Skeletal muscle satellite cell (primary cell): ENCODE results near the gene KNCN.

Experiments
- H3K27me3 ChIP-seq: 2 replicates; pipeline ENCODE4 v1.7.0; 2013; ENCODE audit warnings: low read length; ENCODE audit not compliant: control insufficient read depth, insufficient read depth
- H3K36me3 ChIP-seq: 2 replicates; pipeline ENCODE4 v1.7.0; 2013; ENCODE audit warnings: mild to moderate bottlenecking, control low read depth, low read length; ENCODE audit not compliant: insufficient read depth
- H3K4me1 ChIP-seq: 2 replicates; pipeline ENCODE4 v1.7.0; 2013; ENCODE audit warnings: low read length; ENCODE audit not compliant: control insufficient read depth, insufficient read depth
- H3K4me2 ChIP-seq: 2 replicates; pipeline ENCODE4 v1.7.0; 2013; ENCODE audit warnings: mild to moderate bottlenecking, low read length
- H3K4me3 ChIP-seq: 2 replicates; pipeline ENCODE4 v1.7.0; 2013; ENCODE audit warnings: low read length
- H3K9ac ChIP-seq: 2 replicates; pipeline ENCODE4 v1.7.0; 2013; ENCODE audit warnings: mild to moderate bottlenecking, low read depth, low read length, moderate library complexity
- H3K9me3 ChIP-seq: replicated peaks from 2 replicates; pipeline ENCODE4 v1.7.0; 2013; ENCODE audit warnings: mild to moderate bottlenecking, control low read depth, low read length

Gene KNCN

GRCh38 chr1:46582972-46583371, 31.5 kb upstream of the KNCN start:
- no peak overlapping the region for H3K4me3 ChIP-seq
- H3K9ac ChIP-seq, result no peak overlapping the region
- H3K4me2 ChIP-seq, result no peak overlapping the region
- no peaks in the 10 kb centered on the region for H3K27me3 ChIP-seq
- no peaks in the 10 kb centered on the region for H3K9me3 ChIP-seq
- no peaks in the 10 kb centered on the region for H3K4me1 ChIP-seq
- H3K36me3 ChIP-seq, result peaks cover 30% of the 10 kb centered on the region

GRCh38 chr1:46581681-46582455, 30.4 kb upstream of the KNCN start:
- no peak overlapping the region for H3K9ac ChIP-seq
- no peak overlapping the region for H3K4me3 ChIP-seq
- no peaks in the 10 kb centered on the region for H3K27me3 ChIP-seq
- H3K4me1 ChIP-seq, result no peaks in the 10 kb centered on the region
- H3K9me3 ChIP-seq, result no peaks in the 10 kb centered on the region
- H3K4me2 ChIP-seq, result no peak overlapping the region
- H3K36me3 ChIP-seq, result peaks cover 36% of the 10 kb centered on the region

- H3K9me3 ChIP-seq, result no peaks in the 10 kb centered on the region
- H3K4me3 ChIP-seq, result no peak overlapping the region
- H3K4me1 ChIP-seq, result no peaks in the 10 kb centered on the region
- H3K4me2 ChIP-seq, result no peak overlapping the region
- no peaks in the 10 kb centered on the region for H3K27me3 ChIP-seq
- no peak overlapping the region for H3K9ac ChIP-seq
- peaks cover 36% of the 10 kb centered on the region for H3K36me3 ChIP-seq
These were observed 28.9 kb upstream of the KNCN start for GRCh38 chr1:46580140-46580903.

- no peak overlapping the region for H3K9ac ChIP-seq
- no peak overlapping the region for H3K4me3 ChIP-seq
- peaks cover 27% of the 10 kb centered on the region for H3K36me3 ChIP-seq
- no peaks in the 10 kb centered on the region for H3K9me3 ChIP-seq
- no peaks in the 10 kb centered on the region for H3K4me1 ChIP-seq
- no peaks in the 10 kb centered on the region for H3K27me3 ChIP-seq
- H3K4me2 ChIP-seq, result no peak overlapping the region
These were observed 26.2 kb upstream of the KNCN start for GRCh38 chr1:46577671-46578070.

- Histone ChIP-seq H3K4me1 (no peaks in the 10 kb centered on the region), H3K9ac (no peak overlapping the region), H3K27me3 (no peaks in the 10 kb centered on the region), H3K9me3 (no peaks in the 10 kb centered on the region), H3K4me2 (no peak overlapping the region), H3K4me3 (no peak overlapping the region), H3K36me3 (peaks cover 18% of the 10 kb centered on the region)
These were observed 25.1 kb upstream of the KNCN start for GRCh38 chr1:46576596-46576995.

GRCh38 chr1:46575778-46576177, 24.3 kb upstream of the KNCN start:
- Histone ChIP-seq H3K27me3 (no peaks in the 10 kb centered on the region), H3K4me1 (no peaks in the 10 kb centered on the region), H3K9ac (no peak overlapping the region), H3K9me3 (no peaks in the 10 kb centered on the region), H3K36me3 (peaks cover 17% of the 10 kb centered on the region), H3K4me3 (no peak overlapping the region), H3K4me2 (no peak overlapping the region)

GRCh38 chr1:46575300-46575699, 23.9 kb upstream of the KNCN start:
- H3K27me3 ChIP-seq, result no peaks in the 10 kb centered on the region
- H3K4me3 ChIP-seq, result no peak overlapping the region
- H3K4me1 ChIP-seq, result no peaks in the 10 kb centered on the region
- no peaks in the 10 kb centered on the region for H3K9me3 ChIP-seq
- H3K4me2 ChIP-seq, result no peak overlapping the region
- no peak overlapping the region for H3K9ac ChIP-seq
- H3K36me3 ChIP-seq, result peaks cover 17% of the 10 kb centered on the region

GRCh38 chr1:46571691-46572225, 20.3 kb upstream of the KNCN start:
- Histone ChIP-seq H3K4me2 (no peak overlapping the region), H3K36me3 (peaks cover 11% of the 10 kb centered on the region), H3K4me1 (no peaks in the 10 kb centered on the region), H3K9ac (no peak overlapping the region), H3K4me3 (no peak overlapping the region), H3K27me3 (no peaks in the 10 kb centered on the region), H3K9me3 (no peaks in the 10 kb centered on the region)

- H3K36me3 ChIP-seq, result peaks cover 11% of the 10 kb centered on the region
- no peaks in the 10 kb centered on the region for H3K9me3 ChIP-seq
These were observed 18.7 kb upstream of the KNCN start for GRCh38 chr1:46569884-46570725.

GRCh38 chr1:46569116-46569515, 17.7 kb upstream of the KNCN start:
- no peak overlapping the region for H3K9ac ChIP-seq
- no peaks in the 10 kb centered on the region for H3K27me3 ChIP-seq
- peaks cover 11% of the 10 kb centered on the region for H3K36me3 ChIP-seq
- H3K9me3 ChIP-seq, result no peaks in the 10 kb centered on the region
- no peaks in the 10 kb centered on the region for H3K4me1 ChIP-seq
- H3K4me2 ChIP-seq, result no peak overlapping the region
- no peak overlapping the region for H3K4me3 ChIP-seq

More at GRCh38 chr1:46569884-46570725, 18.7 kb upstream of the KNCN start:
- Histone ChIP-seq H3K4me2 (no peak overlapping the region), H3K27me3 (no peaks in the 10 kb centered on the region), H3K4me1 (no peaks in the 10 kb centered on the region), H3K9ac (no peak overlapping the region), H3K4me3 (no peak overlapping the region)

GRCh38 chr1:46568461-46568891, 17.0 kb upstream of the KNCN start:
- H3K27me3 ChIP-seq, result no peaks in the 10 kb centered on the region
- no peaks in the 10 kb centered on the region for H3K9me3 ChIP-seq
- H3K4me1 ChIP-seq, result no peaks in the 10 kb centered on the region
- H3K4me3 ChIP-seq, result no peak overlapping the region
- H3K36me3 ChIP-seq, result peaks cover 11% of the 10 kb centered on the region
- H3K4me2 ChIP-seq, result no peak overlapping the region
- H3K9ac ChIP-seq, result no peak overlapping the region
